ENCODE results near the gene ZNF778.
"Not testable (repeated sequence)": the region's sequence is repeated elsewhere in the genome, so short reads cannot be mapped to it uniquely, and the experiment has no call there.

The ZNF778 gene

GRCh38 chr16:89183975-89184676, 33.4 kb upstream of the ZNF778 start:
- intact Hi-C loops (cut with DNase I; ENCODE audit: low total_unique reads), result no loop called here
- Histone ChIP-seq H3K27me3 (peaks cover 0 to 38% of the 10 kb centered on the region in 2 donors), H3K4me3 (no peak overlapping the region), H3K4me1 (no peaks in the 10 kb centered on the region), H3K27ac (no peak overlapping the region), H3K36me3 (no peaks in the 10 kb centered on the region), H3K9me3 (no peaks in the 10 kb centered on the region)
- no peak for TF ChIP-seq CTCF (IDR thresholded peaks at IDR 0.05)
- no peak for DNase-seq

GRCh38 chr16:89184677-89184932, 32.9 kb upstream of the ZNF778 start:
- H3K4me1 ChIP-seq, result no peaks in the 10 kb centered on the region
- H3K36me3 ChIP-seq, result no peaks in the 10 kb centered on the region
- H3K27me3 ChIP-seq, result peaks cover 0 to 33% of the 10 kb centered on the region in 2 donors
- H3K9me3 ChIP-seq, result no peaks in the 10 kb centered on the region
- no peak for DNase-seq
- H3K4me3 ChIP-seq, result no peak overlapping the region
- intact Hi-C loops (cut with DNase I; ENCODE audit: low total_unique reads), result no loop called here
- TF ChIP-seq CTCF (IDR thresholded peaks at IDR 0.05), result no peak
- no peak overlapping the region for H3K27ac ChIP-seq

GRCh38 chr16:89184933-89185794, 32.3 kb upstream of the ZNF778 start:
- TF ChIP-seq CTCF (IDR thresholded peaks at IDR 0.05), result no peak
- H3K36me3 ChIP-seq, result no peaks in the 10 kb centered on the region
- DNase-seq, result no peak
- H3K9me3 ChIP-seq, result no peaks in the 10 kb centered on the region
- H3K4me1 ChIP-seq, result no peaks in the 10 kb centered on the region
- intact Hi-C loops (cut with DNase I; ENCODE audit: low total_unique reads), result no loop called here
- peaks cover 0 to 28% of the 10 kb centered on the region in 2 donors for H3K27me3 ChIP-seq
- no peak overlapping the region for H3K27ac ChIP-seq
- no peak overlapping the region for H3K4me3 ChIP-seq

GRCh38 chr16:89185887-89186592, 31.5 kb upstream of the ZNF778 start:
- H3K4me3 ChIP-seq; H3K4me1 ChIP-seq; intact Hi-C loops (cut with DNase I; ENCODE audit: low total_unique reads); H3K36me3 ChIP-seq; H3K27ac ChIP-seq; DNase-seq; H3K9me3 ChIP-seq: not testable (repeated sequence)
- peaks cover 0 to 32% of the 10 kb centered on the region in 2 donors for H3K27me3 ChIP-seq

GRCh38 chr16:89186593-89187031, 30.9 kb upstream of the ZNF778 start:
- H3K4me1 ChIP-seq; H3K4me3 ChIP-seq; H3K27ac ChIP-seq; DNase-seq; H3K9me3 ChIP-seq; intact Hi-C loops (cut with DNase I; ENCODE audit: low total_unique reads); H3K36me3 ChIP-seq: not testable (repeated sequence)
- H3K27me3 ChIP-seq, result peaks cover 0 to 33% of the 10 kb centered on the region in 2 donors

GRCh38 chr16:89187032-89187769, 30.3 kb upstream of the ZNF778 start:
- no peak for TF ChIP-seq CTCF (IDR thresholded peaks at IDR 0.05)
- Histone ChIP-seq H3K27ac (no peak overlapping the region), H3K4me1 (peaks cover 0 to 9% (median 8%) of the 10 kb centered on the region in 4 donors), H3K27me3 (peaks cover 0 to 39% of the 10 kb centered on the region in 2 donors), H3K9me3 (no peaks in the 10 kb centered on the region), H3K36me3 (no peaks in the 10 kb centered on the region), H3K4me3 (no peak overlapping the region)
- intact Hi-C loops (cut with DNase I; ENCODE audit: low total_unique reads), result no loop called here
- no peak for DNase-seq
